K562 (cell line): Measurements from ENCODE around the gene UNKL. TPM values are rescaled to one million over a fixed set of nuclear protein-coding genes. Genes with fewer than 3 reads are reported as not detected.

Source experiments
- GABPB1 ChIP-seq: sonication (generic); formaldehyde crosslinking; IDR thresholded peaks from 2 replicates; pipeline ENCODE4 v1.8.0; 2022; ENCODE audit warnings: mild to moderate bottlenecking, missing genetic modification reagents
- HMG20A ChIP-seq: fragments of 450-650 bp; formaldehyde crosslinking; conservative IDR thresholded peaks from 2 replicates; pipeline ENCODE4 v1.4.0; 2020; ENCODE audit warnings: mild to moderate bottlenecking, mixed read lengths
- NCOA6 ChIP-seq: fragments of 450-650 bp; IDR thresholded peaks from 2 replicates; pipeline ENCODE4 v1.6.1; 2017; ENCODE audit warnings: mild to moderate bottlenecking
- ZNF398 ChIP-seq: fragments of 250-450 bp; sonication (Bioruptor Pico); IDR thresholded peaks from 2 replicates; pipeline ENCODE4 v1.8.0; 2021; ENCODE audit warnings: moderate library complexity, mild to moderate bottlenecking, inconsistent platforms
- ZNF518B ChIP-seq: fragments of 250-450 bp; sonication (Bioruptor Pico); IDR thresholded peaks from 2 replicates; pipeline ENCODE4 v1.5.0; 2021; ENCODE audit warnings: mild to moderate bottlenecking, moderate library complexity
- polyA plus RNA-seq, 8 experiments: library from polyadenylated mRNA; depleted of rRNA in 4 of 8; stranded (reverse) in 5 of 8; unstranded in 3 of 8; fragments of >200 nt; fragmentation: Nextera tagmentation in 2 of 8; fragmentation: Illumina TruSeq in 1 of 8; extraction: Ambion mirVana in 2 of 8; extraction: Trizol in 1 of 8; gene quantifications; 2 replicates each; pipeline versions ENCODE4 v1.2.1 to v1.2.3, GENCODE V29; 2011 to 2014; ENCODE audit warnings: inconsistent platforms in 1 of 8, missing spikeins in 1 of 8
- total RNA-seq, 7 experiments: library from RNA; depleted of rRNA in 6 of 7; stranded (reverse); fragments of >200 nt in 6 of 7; fragmentation: Illumina TruSeq in 2 of 7; extraction: Trizol in 2 of 7; gene quantifications; 2 replicates each; pipeline versions ENCODE4 v1.2.1 to v1.2.3, GENCODE V29; 2011 to 2021; ENCODE audit warnings: low replicate concordance in 1 of 7
- TF ChIP-seq, protein P1 (sequence below), 3 experiments: IDR thresholded peaks in 2 of 3; conservative IDR thresholded peaks in 1 of 3; 2 replicates each; pipeline ENCODE4 v1.5.1; 2011 to 2012; ENCODE audit warnings: low read length in 3 of 3, mild to moderate bottlenecking in 3 of 3, control low read depth in 2 of 3, improper control_type of control experiment in 1 of 3, inconsistent platforms in 1 of 3, low read depth in 1 of 3, mixed read lengths in 1 of 3, moderate library complexity in 1 of 3; ENCODE audit not compliant: insufficient read depth in 2 of 3

Gene UNKL
- total and polyA plus RNA-seq, 9 of the 15 experiments (the other 6 are each of a cell fraction or from before 2014, with no cell fraction given): 0.37 to 30.2 (median 5.1) TPM

- TF ChIP-seq ZNF518B (CRISPR knock-in tag): no peak
- TF ChIP-seq GABPB1: no peak
- TF ChIP-seq, protein P1, sequence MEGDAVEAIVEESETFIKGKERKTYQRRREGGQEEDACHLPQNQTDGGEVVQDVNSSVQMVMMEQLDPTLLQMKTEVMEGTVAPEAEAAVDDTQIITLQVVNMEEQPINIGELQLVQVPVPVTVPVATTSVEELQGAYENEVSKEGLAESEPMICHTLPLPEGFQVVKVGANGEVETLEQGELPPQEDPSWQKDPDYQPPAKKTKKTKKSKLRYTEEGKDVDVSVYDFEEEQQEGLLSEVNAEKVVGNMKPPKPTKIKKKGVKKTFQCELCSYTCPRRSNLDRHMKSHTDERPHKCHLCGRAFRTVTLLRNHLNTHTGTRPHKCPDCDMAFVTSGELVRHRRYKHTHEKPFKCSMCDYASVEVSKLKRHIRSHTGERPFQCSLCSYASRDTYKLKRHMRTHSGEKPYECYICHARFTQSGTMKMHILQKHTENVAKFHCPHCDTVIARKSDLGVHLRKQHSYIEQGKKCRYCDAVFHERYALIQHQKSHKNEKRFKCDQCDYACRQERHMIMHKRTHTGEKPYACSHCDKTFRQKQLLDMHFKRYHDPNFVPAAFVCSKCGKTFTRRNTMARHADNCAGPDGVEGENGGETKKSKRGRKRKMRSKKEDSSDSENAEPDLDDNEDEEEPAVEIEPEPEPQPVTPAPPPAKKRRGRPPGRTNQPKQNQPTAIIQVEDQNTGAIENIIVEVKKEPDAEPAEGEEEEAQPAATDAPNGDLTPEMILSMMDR (IDR thresholded peaks at IDR 0.05 in 2 of 3, conservative IDR thresholded peaks at IDR 0.05 in 1 of 3; ENCODE audit: insufficient read depth in 2 of 3, low read depth in 1 of 3, low read length in 3 of 3): no peak
- TF ChIP-seq ZNF398 (CRISPR knock-in tag): no peak
- no peak for TF ChIP-seq HMG20A (CRISPR knock-in tag)
- no peak for TF ChIP-seq NCOA6
Observed at GRCh38 chr16:1344499-1344898, 70.0 kb downstream of the UNKL start (continued).
